Panc1 (cell line): ENCODE data around the gene NUBP1. TPM values are rescaled to one million over a fixed set of nuclear protein-coding genes. Genes with fewer than 3 reads are reported as not detected.

Source experiments
- ATAC-seq: fragments of 200-7000 bp; cut with Tn5 transposase; 2 replicates; pipeline ENCODE4 v1.9.1; 2020; ENCODE audit warnings: mild to moderate bottlenecking, moderate library complexity
- BruUV-seq: library from RNA; stranded (reverse); fragments of 400-500 nt; replicated peaks from 2 replicates; lab custom pipeline; 2021; lab: Mats Ljungman, UMichigan
- CTCF ChIA-PET: fragments of 300-600 bp; sonication (Branson Sonifier 250); formaldehyde crosslinking; loops from one replicate; lab custom pipeline; 2022; ENCODE audit warnings: antibody characterized with exemption; lab: Charles Lee
- POLR2A ChIA-PET: fragments of 300-600 bp; sonication (Branson Sonifier 250); formaldehyde crosslinking; loops from one replicate; lab custom pipeline; 2022; ENCODE audit warnings: antibody characterized with exemption; lab: Charles Lee
- DNase-seq: peaks from one replicate; pipeline ENCODE4 v3.0.0-alpha.2; 2010; ENCODE audit warnings: low read depth, low spot score
- H3K27ac ChIP-seq: 2 replicates; pipeline ENCODE4 v1.5.1; 2011; ENCODE audit warnings: mild to moderate bottlenecking, low read length, inconsistent platforms
- H3K27me3 ChIP-seq: fragments of 200-500 bp; sonication (Bioruptor generic); 2 replicates; pipeline ENCODE4 v1.6.0; 2014; ENCODE audit warnings: low read length, inconsistent platforms; ENCODE audit not compliant: control insufficient read depth, insufficient read depth
- H3K36me3 ChIP-seq: fragments of 200-500 bp; sonication (Bioruptor generic); 2 replicates; pipeline ENCODE4 v1.5.1; 2014; ENCODE audit warnings: inconsistent platforms, mild to moderate bottlenecking, low read length, moderate library complexity; ENCODE audit not compliant: control insufficient read depth, insufficient read depth
- H3K4me1 ChIP-seq: 2 replicates; pipeline ENCODE4 v1.5.1; 2011; ENCODE audit warnings: inconsistent platforms, mild to moderate bottlenecking, low read length, moderate library complexity; ENCODE audit not compliant: control insufficient read depth, insufficient read depth
- H3K4me3 ChIP-seq, 2 experiments: 2 replicates each; pipeline ENCODE4 v1.5.1; 2011 to 2012; ENCODE audit warnings: low read depth in 2 of 2, low read length in 2 of 2, mild to moderate bottlenecking in 2 of 2, inconsistent platforms in 1 of 2, moderate library complexity in 1 of 2
- H3K9me3 ChIP-seq: fragments of 200-500 bp; sonication (Bioruptor generic); 2 replicates; pipeline ENCODE4 v1.5.1; 2014; ENCODE audit warnings: low read depth, mild to moderate bottlenecking, inconsistent platforms, low read length, moderate library complexity; ENCODE audit not compliant: control insufficient read depth, insufficient read depth
- CTCF ChIP-seq: fragments of 450-650 bp; IDR thresholded peaks from 2 replicates; pipeline ENCODE4 v1.5.1; 2017; ENCODE audit warnings: mild to moderate bottlenecking
- POLR2AphosphoS5 ChIP-seq: IDR thresholded peaks from 2 replicates; pipeline ENCODE4 v1.6.1; 2012; ENCODE audit warnings: mild to moderate bottlenecking, low read depth, low read length, moderate library complexity
- REST ChIP-seq, 2 experiments: IDR thresholded peaks; 2 replicates each; pipeline ENCODE4 v1.6.1; 2011 to 2012; ENCODE audit warnings: low read depth in 2 of 2, control low read depth in 1 of 2, low read length in 1 of 2, mild to moderate bottlenecking in 1 of 2, moderate library complexity in 1 of 2; ENCODE audit not compliant: insufficient read depth in 1 of 2
- SIN3A ChIP-seq: IDR thresholded peaks from 2 replicates; pipeline ENCODE4 v1.6.1; 2012; ENCODE audit warnings: low read depth, mild to moderate bottlenecking, low read length, moderate library complexity, borderline replicate concordance; ENCODE audit not compliant: insufficient read depth
- TCF7L2 ChIP-seq: IDR thresholded peaks from 2 replicates; pipeline ENCODE4 v1.6.1; 2011; ENCODE audit warnings: mild to moderate bottlenecking, low read depth, low read length, inconsistent platforms
- in situ Hi-C: cut with HindIII; loops from 2 replicates; pipeline ENCODE4 v1.10.0; 2016; ENCODE audit warnings: low sequenced_read_pairs, low pct_unique_long_range_greater_than_20kb
- intact Hi-C: fragments of 100-400 bp; cut with micrococcal nuclease; formaldehyde crosslinking; loops from one replicate; pipeline ENCODE4 v1.10.0; 2022; ENCODE audit not compliant: unreplicated experiment
- total RNA-seq: library from RNA; stranded (reverse); gene quantifications from one replicate; pipeline ENCODE4 v1.2.1, GENCODE V29; 2021; ENCODE audit not compliant: unreplicated experiment

The NUBP1 gene
- total RNA-seq, 1 experiment from 2014 or later, result 27.5 TPM

- Histone ChIP-seq H3K27me3 (no peaks in the 10 kb centered on the region), H3K27ac (no peak overlapping the region), H3K9me3 (no peaks in the 10 kb centered on the region), H3K4me1 (no peaks in the 10 kb centered on the region), H3K4me3 (no peak overlapping the region), H3K36me3 (no peaks in the 10 kb centered on the region)
- no TSS peak for BruUV-seq
- ChIA-PET CTCF (no interaction called here), POLR2A (no interaction called here)
- intact Hi-C loops, result no loop called here
- no peak for DNase-seq
- ATAC-seq, result no peak
- TF ChIP-seq CTCF, result no peak
- no peak for TF ChIP-seq TCF7L2
- no peak for TF ChIP-seq REST (IDR thresholded peaks at IDR 0.05; ENCODE audit: insufficient read depth in 1 of 2, low read depth in 2 of 2, low read length in 1 of 2)
- TF ChIP-seq POLR2AphosphoS5, result no peak
- no peak for TF ChIP-seq SIN3A
- in situ Hi-C loops, result no loop called here
These were observed 66.1 kb downstream of the NUBP1 start for GRCh38 chr16:10809706-10810105.

GRCh38 chr16:10812312-10813098, 68.9 kb downstream of the NUBP1 start:
- no peaks in the 10 kb centered on the region for H3K9me3 ChIP-seq
- no peak overlapping the region for H3K4me3 ChIP-seq
- no peaks in the 10 kb centered on the region for H3K4me1 ChIP-seq
- ATAC-seq (no peak), DNase-seq (no peak)
- ChIA-PET CTCF (no interaction called here), POLR2A (no interaction called here)
- intact Hi-C loops (no loop called here), in situ Hi-C loops (no loop called here)
- TF ChIP-seq TCF7L2, result no peak
- TF ChIP-seq CTCF, result no peak
- TF ChIP-seq POLR2AphosphoS5, result no peak
- TF ChIP-seq REST (IDR thresholded peaks at IDR 0.05; ENCODE audit: insufficient read depth in 1 of 2, low read depth in 2 of 2, low read length in 1 of 2), result no peak
- TF ChIP-seq SIN3A, result no peak
- BruUV-seq, result no TSS peak
- H3K27me3 ChIP-seq, result no peaks in the 10 kb centered on the region
- no peak overlapping the region for H3K27ac ChIP-seq
- no peaks in the 10 kb centered on the region for H3K36me3 ChIP-seq
